Testis (tissue), 3 donors: ENCODE data around the gene SLC24A3. TPM values are rescaled to one million over a fixed set of nuclear protein-coding genes. Genes with fewer than 3 reads are reported as not detected.

ENCODE experiments used
- DNase-seq: peaks from one replicate; pipeline ENCODE4 v3.0.0-alpha.2; 2019
- H3K27ac ChIP-seq, 2 donors: fragments of 200-600 bp; sonication (generic); one replicate each; pipeline ENCODE4 v1.5.1; 2019
- H3K27me3 ChIP-seq: fragments of 200-600 bp; sonication (generic); one replicate; pipeline ENCODE4 v1.5.1; 2019
- H3K36me3 ChIP-seq: fragments of 200-600 bp; sonication (generic); one replicate; pipeline ENCODE4 v1.5.1; 2017; ENCODE audit warnings: low read depth; ENCODE audit errors: missing control alignments
- H3K4me1 ChIP-seq: fragments of 200-600 bp; sonication (generic); one replicate; pipeline ENCODE4 v1.5.1; 2019
- H3K4me3 ChIP-seq, 2 donors: fragments of 200-600 bp; sonication (generic); one replicate each; pipeline ENCODE4 v1.5.1; 2017 to 2019
- H3K9me3 ChIP-seq: fragments of 200-600 bp; sonication (generic); one replicate; pipeline ENCODE4 v1.5.1; 2017
- CTCF ChIP-seq, 3 experiments: fragments of 450-650 bp in 2 of 3; fragments of 200-600 bp in 1 of 3; sonication (generic) in 1 of 3; IDR thresholded peaks; one replicate each; pipeline ENCODE4 v1.5.1; 2016 to 2019; ENCODE audit warnings: antibody characterized with exemption in 3 of 3, mild to moderate bottlenecking in 2 of 3, moderate library complexity in 1 of 3
- POLR2A ChIP-seq: fragments of 450-650 bp; IDR thresholded peaks from one replicate; pipeline ENCODE4 v1.6.1; 2017; ENCODE audit warnings: antibody characterized with exemption, mild to moderate bottlenecking, moderate library complexity
- WGBS, 2 donors: methylation state at CpG; one replicate each; pipeline ENCODE4 v1.1.5; 2018; 5-methylcytosine and 5-hydroxymethylcytosine counted together
- intact Hi-C: fragments of 100-400 bp; cut with DNase I; formaldehyde crosslinking; loops from one replicate; pipeline ENCODE4 v1.15.1; 2023; ENCODE audit warnings: low total_unique reads
- polyA plus RNA-seq: library from polyadenylated mRNA; stranded (reverse); fragments of 350-450 nt; fragmentation: Illumina TruSeq; extraction: RNeasy Lipid Tissue Mini Kit (QIAGEN cat#74804); gene quantifications from one replicate; pipeline ENCODE4 v1.2.3, GENCODE V29; 2014; ENCODE audit warnings: low read depth, low replicate concordance; ENCODE audit not compliant: insufficient read depth
- total RNA-seq, 2 donors: library from RNA; depleted of rRNA; stranded (reverse); fragments of >200 nt; gene quantifications; one replicate each; pipeline ENCODE4 v1.2.3, GENCODE V29; 2016

SLC24A3 gene
- total and polyA plus RNA-seq, 3 donors from 2014 or later: 2.4 to 4.5 (median 3.8) TPM

GRCh38 chr20:19382386-19383340, 170.2 kb downstream of the SLC24A3 start:
- no peaks in the 10 kb centered on the region for H3K27me3 ChIP-seq
- DNase-seq: no peak
- 71 to 73% methylated on average over 9 of the region's 9 CpGs for WGBS, 2 donors

GRCh38 chr20:19384940-19385339, 172.5 kb downstream of the SLC24A3 start:
- Histone ChIP-seq H3K4me1 (no peaks in the 10 kb centered on the region), H3K36me3 (no peaks in the 10 kb centered on the region), H3K27ac (no peak overlapping the region), H3K27me3 (no peaks in the 10 kb centered on the region), H3K9me3 (no peaks in the 10 kb centered on the region), H3K4me3 (no peak overlapping the region)
- no peak for DNase-seq
- intact Hi-C loops: no loop called here
- no peak for TF ChIP-seq CTCF (IDR thresholded peaks at IDR 0.05)
- no peak for TF ChIP-seq POLR2A

More at GRCh38 chr20:19382386-19383340, 170.2 kb downstream of the SLC24A3 start:
- Histone ChIP-seq H3K4me3 (no peak overlapping the region), H3K9me3 (no peaks in the 10 kb centered on the region), H3K27ac (no peak overlapping the region), H3K36me3 (no peaks in the 10 kb centered on the region), H3K4me1 (no peaks in the 10 kb centered on the region)
- intact Hi-C loops: no loop called here
- TF ChIP-seq POLR2A (no peak), CTCF (IDR thresholded peaks at IDR 0.05) (no peak)

GRCh38 chr20:19387251-19387650, 174.8 kb downstream of the SLC24A3 start:
- Histone ChIP-seq H3K4me3 (no peak overlapping the region), H3K4me1 (no peaks in the 10 kb centered on the region), H3K27ac (no peak overlapping the region), H3K9me3 (no peaks in the 10 kb centered on the region), H3K36me3 (no peaks in the 10 kb centered on the region), H3K27me3 (no peaks in the 10 kb centered on the region)
- no peak for TF ChIP-seq CTCF (IDR thresholded peaks at IDR 0.05)
- TF ChIP-seq POLR2A: no peak
- intact Hi-C loops: no loop called here
- DNase-seq: no peak

GRCh38 chr20:19392344-19393130, 180.1 kb downstream of the SLC24A3 start:
- H3K27ac ChIP-seq: no peak overlapping the region

More at GRCh38 chr20:19392344-19393130, 180.1 kb downstream of the SLC24A3 start:
- no peak for TF ChIP-seq CTCF (IDR thresholded peaks at IDR 0.05)
- Histone ChIP-seq H3K9me3 (no peaks in the 10 kb centered on the region), H3K4me3 (no peak overlapping the region), H3K27me3 (no peaks in the 10 kb centered on the region), H3K4me1 (no peaks in the 10 kb centered on the region), H3K36me3 (no peaks in the 10 kb centered on the region)
- intact Hi-C loops: no loop called here
- WGBS, 2 donors: 80 to 90% methylated on average over 2 of the region's 2 CpGs
- DNase-seq: no peak
